H1 (cell line): ENCODE data around the gene IRF4. TPM values are rescaled to one million over a fixed set of nuclear protein-coding genes. Genes with fewer than 3 reads are reported as not detected.

ENCODE experiments used
- CTCF ChIA-PET: fragments of 300-600 bp; sonication (Branson Sonifier 250); formaldehyde crosslinking; loops from one replicate; lab custom pipeline; 2021; ENCODE audit not compliant: partially characterized antibody; lab: Charles Lee
- POLR2A ChIA-PET: fragments of 300-600 bp; sonication (Branson Sonifier 250); formaldehyde crosslinking; loops from one replicate; lab custom pipeline; 2021; ENCODE audit warnings: inconsistent platforms; ENCODE audit not compliant: partially characterized antibody; lab: Charles Lee
- DNase-seq, 2 experiments: peaks; one replicate each; pipeline versions ENCODE4 v3.0.0 to v3.0.0-alpha.2; 2010 to 2022; ENCODE audit warnings: low spot score in 2 of 2, low read depth in 1 of 2, mixed read lengths in 1 of 2
- FAIRE-seq: peaks from 2 replicates; lab custom pipeline; 2011; peaks lifted over from hg19 to GRCh38; lab: Jason Lieb, UNC
- H2AFZ ChIP-seq: 2 replicates; pipeline ENCODE4 v1.8.1; 2012; ENCODE audit warnings: low read length, inconsistent platforms
- H2AK5ac ChIP-seq: 2 replicates; pipeline ENCODE4 v1.6.1; 2013; ENCODE audit warnings: low read depth, low read length
- H2BK120ac ChIP-seq: replicated peaks from 2 replicates; pipeline ENCODE3; 2013; ENCODE audit warnings: low read depth, low read length, inconsistent platforms
- H2BK12ac ChIP-seq: 2 replicates; pipeline ENCODE4 v1.6.1; 2013; ENCODE audit warnings: low read depth, low read length
- H2BK15ac ChIP-seq: 2 replicates; pipeline ENCODE4 v1.6.1; 2013; ENCODE audit warnings: low read length
- H2BK20ac ChIP-seq: 2 replicates; pipeline ENCODE4 v1.6.1; 2013; ENCODE audit warnings: low read length
- H2BK5ac ChIP-seq: 2 replicates; pipeline ENCODE4 v1.6.1; 2013; ENCODE audit warnings: low read depth, low read length
- H3K14ac ChIP-seq: 2 replicates; pipeline ENCODE4 v1.6.1; 2013; ENCODE audit warnings: inconsistent platforms; ENCODE audit not compliant: insufficient read length
- H3K18ac ChIP-seq: 2 replicates; pipeline ENCODE4 v1.6.1; 2013; ENCODE audit warnings: low read length; ENCODE audit errors: extremely low read depth
- H3K23ac ChIP-seq: 2 replicates; pipeline ENCODE4 v1.6.1; 2013; ENCODE audit warnings: inconsistent platforms; ENCODE audit not compliant: insufficient read length
- H3K23me2 ChIP-seq: 2 replicates; pipeline ENCODE4 v1.6.1; 2013; ENCODE audit warnings: low read depth, low read length
- H3K27ac ChIP-seq: 2 replicates; pipeline ENCODE4 v1.6.1; 2011; ENCODE audit warnings: low read depth, low read length, inconsistent platforms
- H3K27me3 ChIP-seq, 4 experiments: replicated peaks in 1 of 4; 1 replicate in 1 of 4; 2 replicates in 3 of 4; pipeline versions ENCODE4 v1.6.1 to v1.8.1; 2011 to 2013; ENCODE audit warnings: low read length in 3 of 4, mild to moderate bottlenecking in 3 of 4, inconsistent platforms in 2 of 4, mixed read lengths in 2 of 4, moderate library complexity in 1 of 4; ENCODE audit not compliant: control insufficient read depth in 3 of 4, insufficient read depth in 3 of 4; ENCODE audit errors: extremely low read depth in 1 of 4
- H3K36me3 ChIP-seq, 4 experiments: 2 replicates each; pipeline versions ENCODE4 v1.6.1 to v1.8.1; 2011 to 2013; ENCODE audit warnings: mild to moderate bottlenecking in 4 of 4, low read length in 3 of 4, moderate library complexity in 2 of 4, control low read depth in 1 of 4, inconsistent platforms in 1 of 4; ENCODE audit not compliant: insufficient read depth in 4 of 4, control insufficient read depth in 2 of 4
- H3K4ac ChIP-seq: replicated peaks from 2 replicates; pipeline ENCODE3; 2013; ENCODE audit warnings: low read length, low read depth, mixed read lengths, inconsistent platforms; ENCODE audit not compliant: insufficient read length
- H3K4me1 ChIP-seq, 4 experiments: replicated peaks in 1 of 4; 1 replicate in 1 of 4; 2 replicates in 3 of 4; pipeline versions ENCODE4 v1.6.1 to v1.8.1; 2011 to 2013; ENCODE audit warnings: low read length in 3 of 4, inconsistent platforms in 2 of 4, mixed read lengths in 1 of 4; ENCODE audit not compliant: insufficient read depth in 4 of 4, control insufficient read depth in 3 of 4
- H3K4me2 ChIP-seq, 2 experiments: 2 replicates each; pipeline versions ENCODE4 v1.6.1 to v1.8.1; 2011 to 2013; ENCODE audit warnings: low read depth in 2 of 2, low read length in 2 of 2, control low read depth in 1 of 2, inconsistent platforms in 1 of 2, mild to moderate bottlenecking in 1 of 2; ENCODE audit not compliant: insufficient read depth in 1 of 2
- H3K4me3 ChIP-seq, 4 experiments: fragments of 200-600, 300-600 bp in 1 of 4; sonication (generic), shearing (Covaris generic), sonication (Bioruptor Twin) in 1 of 4; 2 replicates each; pipeline versions ENCODE4 v1.5.1 to v1.8.1; 2011 to 2016; ENCODE audit warnings: low read length in 4 of 4, low read depth in 3 of 4, control low read depth in 2 of 4, inconsistent platforms in 2 of 4, mild to moderate bottlenecking in 2 of 4, mixed read lengths in 1 of 4, moderate library complexity in 1 of 4; ENCODE audit not compliant: insufficient read depth in 2 of 4; ENCODE audit errors: extremely low read depth in 1 of 4
- H3K56ac ChIP-seq: replicated peaks from 2 replicates; pipeline ENCODE3; 2013; ENCODE audit warnings: low read depth, mild to moderate bottlenecking, mixed read lengths, low read length, inconsistent platforms; ENCODE audit not compliant: insufficient read length
- H3K79me1 ChIP-seq: 2 replicates; pipeline ENCODE4 v1.6.1; 2013; ENCODE audit warnings: low read depth, low read length, control low read depth
- H3K79me2 ChIP-seq, 2 experiments: 2 replicates each; pipeline versions ENCODE4 v1.6.1 to v1.8.1; 2012 to 2013; ENCODE audit warnings: low read length in 2 of 2, mild to moderate bottlenecking in 2 of 2, inconsistent platforms in 1 of 2; ENCODE audit not compliant: insufficient read depth in 2 of 2, control insufficient read depth in 1 of 2
- H3K9ac ChIP-seq, 4 experiments: replicated peaks in 1 of 4; 1 replicate in 1 of 4; 2 replicates in 3 of 4; pipeline versions ENCODE4 v1.6.1 to v1.8.1; 2011 to 2013; ENCODE audit warnings: low read depth in 3 of 4, low read length in 3 of 4, control low read depth in 2 of 4, mild to moderate bottlenecking in 2 of 4, moderate library complexity in 2 of 4, inconsistent platforms in 1 of 4; ENCODE audit errors: extremely low read depth in 1 of 4
- H3K9me3 ChIP-seq, 2 experiments: 2 replicates each; pipeline versions ENCODE4 v1.6.1 to v1.8.1; 2012 to 2013; ENCODE audit warnings: mild to moderate bottlenecking in 2 of 2, moderate library complexity in 2 of 2, control low read depth in 1 of 2, inconsistent platforms in 1 of 2, low read depth in 1 of 2, low read length in 1 of 2, mixed read lengths in 1 of 2; ENCODE audit not compliant: insufficient read depth in 2 of 2
- H4K20me1 ChIP-seq, 2 experiments: replicated peaks in 1 of 2; 2 replicates each; pipeline versions ENCODE3 to v1.8.1; 2011 to 2013; ENCODE audit warnings: inconsistent platforms in 2 of 2, low read length in 2 of 2, mild to moderate bottlenecking in 1 of 2; ENCODE audit not compliant: insufficient read depth in 2 of 2, control insufficient read depth in 1 of 2
- H4K5ac ChIP-seq: 2 replicates; pipeline ENCODE4 v1.6.1; 2013; ENCODE audit warnings: low read length, low read depth, mixed read lengths, inconsistent platforms; ENCODE audit not compliant: insufficient read length
- H4K8ac ChIP-seq: 2 replicates; pipeline ENCODE4 v1.8.0; 2013; ENCODE audit warnings: mild to moderate bottlenecking, moderate library complexity, low read length, inconsistent platforms; ENCODE audit not compliant: insufficient read depth; ENCODE audit errors: extremely low read depth
- H4K91ac ChIP-seq: replicated peaks from 2 replicates; pipeline ENCODE3; 2013; ENCODE audit warnings: low read length, mixed read lengths, inconsistent platforms; ENCODE audit not compliant: insufficient read length
- BACH1 ChIP-seq: IDR thresholded peaks from 2 replicates; pipeline ENCODE4 v1.6.1; 2012; ENCODE audit warnings: low read length, improper control_type of control experiment
- CHD1 ChIP-seq: IDR thresholded peaks from 2 replicates; pipeline ENCODE4 v1.6.1; 2012; ENCODE audit warnings: low read depth, low read length, improper control_type of control experiment
- CREB1 ChIP-seq: IDR thresholded peaks from 2 replicates; pipeline ENCODE4 v1.6.1; 2012; ENCODE audit warnings: inconsistent platforms
- JUN ChIP-seq: IDR thresholded peaks from 2 replicates; pipeline ENCODE4 v1.6.1; 2011; ENCODE audit warnings: low read depth, mild to moderate bottlenecking, improper control_type of control experiment, low read length
- JUND ChIP-seq: IDR thresholded peaks from 2 replicates; pipeline ENCODE4 v1.6.1; 2011; ENCODE audit warnings: mild to moderate bottlenecking, improper control_type of control experiment, low read length
- MAFK ChIP-seq: IDR thresholded peaks from 2 replicates; pipeline ENCODE4 v1.6.1; 2012; ENCODE audit warnings: low read depth, mild to moderate bottlenecking, improper control_type of control experiment, low read length
- RAD21 ChIP-seq, 2 experiments: IDR thresholded peaks in 1 of 2; conservative IDR thresholded peaks in 1 of 2; 2 replicates each; pipeline ENCODE4 v1.6.1; 2011; ENCODE audit warnings: low read depth in 2 of 2, low read length in 2 of 2, improper control_type of control experiment in 1 of 2, inconsistent platforms in 1 of 2, mild to moderate bottlenecking in 1 of 2, moderate library complexity in 1 of 2
- RXRA ChIP-seq: IDR thresholded peaks from 2 replicates; pipeline ENCODE4 v1.6.1; 2011; ENCODE audit warnings: low read depth, mild to moderate bottlenecking, low read length, moderate library complexity; ENCODE audit not compliant: insufficient read depth
- SP1 ChIP-seq: IDR thresholded peaks from 2 replicates; pipeline ENCODE4 v1.6.1; 2011; ENCODE audit warnings: low read depth, low read length
- TCF12 ChIP-seq: IDR thresholded peaks from 2 replicates; pipeline ENCODE4 v1.6.1; 2011; ENCODE audit warnings: low read depth, mild to moderate bottlenecking, low read length
- WGBS, 2 experiments: shearing (Covaris generic) in 1 of 2; methylation state at CpG; one replicate each; pipeline versions ENCODE4 v1.1.6 to v1.1.7; 2013 to 2015; ENCODE audit warnings: low lambda C conversion rate in 2 of 2, mixed read lengths in 2 of 2, inconsistent platforms in 1 of 2, low coverage in 1 of 2, missing lambda C conversion rate in 1 of 2; ENCODE audit not compliant: insufficient replicate concordance in 2 of 2, insufficient coverage in 1 of 2, insufficient read length in 1 of 2; ENCODE audit errors: extremely low coverage in 1 of 2, missing lambda C conversion rate in 1 of 2; 5-methylcytosine and 5-hydroxymethylcytosine counted together
- polyA plus RNA-seq, 7 experiments: library from polyadenylated mRNA; depleted of rRNA in 3 of 7; stranded (reverse) in 5 of 7; unstranded in 2 of 7; fragments of >200 nt in 5 of 7; fragments of 200-250 nt in 2 of 7; gene quantifications; 1 replicate in 5 of 7; 2 replicates in 1 of 7; 4 replicates in 1 of 7; pipeline versions ENCODE4 v1.2.1 to v1.2.3, GENCODE V29; 2011 to 2013; ENCODE audit warnings: missing spikeins in 2 of 7, mixed read lengths in 2 of 7
- total RNA-seq: library from RNA; stranded (reverse); fragmentation: NEBNext Ultra II Directional; extraction: Animal tissue kit (Norgen Biotek cat#: 25700); gene quantifications from 2 replicates; pipeline ENCODE4 v1.2.1, GENCODE V29; 2021
- TF ChIP-seq, protein P1 (sequence below): IDR thresholded peaks from 2 replicates; pipeline ENCODE4 v1.6.1; 2012; ENCODE audit warnings: low read length, inconsistent platforms

IRF4 gene
- total and polyA plus RNA-seq, 2 of the 8 experiments (the other 6 are each of a cell fraction or from before 2014, with no cell fraction given), result 0.77 to 2.1 TPM

GRCh38 chr6:366389-367297 is 24.9 kb upstream of the IRF4 start:
- H4K8ac ChIP-seq, result no peak overlapping the region
- no peak overlapping the region for H3K18ac ChIP-seq
- no peak overlapping the region for H4K91ac ChIP-seq
- H2BK15ac ChIP-seq, result no peak overlapping the region
- DNase-seq (no peak), FAIRE-seq (no peak)
- no peak overlapping the region for H2BK20ac ChIP-seq
- H4K5ac ChIP-seq, result no peak overlapping the region
- WGBS, 2 experiments, result 87% methylated on average over 19 of the region's 19 CpGs; no CpG with 5 or more reads in 1 of the 2 experiments
- H2BK5ac ChIP-seq, result no peak overlapping the region
- H3K4me1 ChIP-seq, result no peaks in the 10 kb centered on the region
- H3K27me3 ChIP-seq, result no peaks in the 10 kb centered on the region; a peak in 1 of 7 replicates
- no peaks in the 10 kb centered on the region for H3K79me1 ChIP-seq
- no peak overlapping the region for H3K4me2 ChIP-seq
- no peak overlapping the region for H3K14ac ChIP-seq
- H3K9me3 ChIP-seq, result peaks cover 56 to 81% of the 10 kb centered on the region in 2 experiments
- H2BK12ac ChIP-seq, result no peak overlapping the region
- H3K36me3 ChIP-seq, result no peaks in the 10 kb centered on the region; a peak in 1 of 8 replicates
- CTCF ChIA-PET, result interaction anchor here (0.8 to 1.4 kb wide), 4 partner anchors 8 to 140 kb away, joined by 3 to 5 read pairs (median 3); no protein-coding TSS in a partner anchor
- no peak overlapping the region for H3K4ac ChIP-seq
- no peak overlapping the region for H3K4me3 ChIP-seq
- H2AK5ac ChIP-seq, result no peak overlapping the region
- no peak overlapping the region for H3K23ac ChIP-seq
- no peak overlapping the region for H3K27ac ChIP-seq
- H3K9ac ChIP-seq, result no peak overlapping the region
- H4K20me1 ChIP-seq, result no peaks in the 10 kb centered on the region
- H2BK120ac ChIP-seq, result no peak overlapping the region
- no peak overlapping the region for H3K56ac ChIP-seq
- TF ChIP-seq MAFK (no peak), JUND (no peak), CREB1 (no peak), BACH1 (no peak), SP1 (no peak), JUN (no peak), TCF12 (no peak), RAD21 (IDR thresholded peaks at IDR 0.05 in 1 of 2, conservative IDR thresholded peaks at IDR 0.05 in 1 of 2; ENCODE audit: low read depth in 2 of 2, low read length in 2 of 2) (no peak), CHD1 (no peak), RXRA (no peak)
- TF ChIP-seq, protein P1, sequence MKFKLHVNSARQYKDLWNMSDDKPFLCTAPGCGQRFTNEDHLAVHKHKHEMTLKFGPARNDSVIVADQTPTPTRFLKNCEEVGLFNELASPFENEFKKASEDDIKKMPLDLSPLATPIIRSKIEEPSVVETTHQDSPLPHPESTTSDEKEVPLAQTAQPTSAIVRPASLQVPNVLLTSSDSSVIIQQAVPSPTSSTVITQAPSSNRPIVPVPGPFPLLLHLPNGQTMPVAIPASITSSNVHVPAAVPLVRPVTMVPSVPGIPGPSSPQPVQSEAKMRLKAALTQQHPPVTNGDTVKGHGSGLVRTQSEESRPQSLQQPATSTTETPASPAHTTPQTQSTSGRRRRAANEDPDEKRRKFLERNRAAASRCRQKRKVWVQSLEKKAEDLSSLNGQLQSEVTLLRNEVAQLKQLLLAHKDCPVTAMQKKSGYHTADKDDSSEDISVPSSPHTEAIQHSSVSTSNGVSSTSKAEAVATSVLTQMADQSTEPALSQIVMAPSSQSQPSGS, result no peak
- TF ChIP-seq, all 59 proteins: peak for 0
- Histone ChIP-seq H2AFZ (no peak overlapping the region), H3K79me2 (no peaks in the 10 kb centered on the region; a peak in 1 of 4 replicates), H3K23me2 (no peaks in the 10 kb centered on the region)
- POLR2A ChIA-PET, result no interaction called here
